Fibroblast of mammary gland (primary cell): ENCODE results near the gene CRYZ.

Source experiments
- DNase-seq: peaks from one replicate; pipeline ENCODE4 v3.0.0-alpha.2; 2010; ENCODE audit warnings: low read depth
- H3K4me3 ChIP-seq: 2 replicates; pipeline ENCODE4 v1.5.1; 2011; ENCODE audit warnings: low read depth, mild to moderate bottlenecking, low read length, moderate library complexity; ENCODE audit not compliant: control insufficient read depth
- TF ChIP-seq, protein P1 (sequence below): conservative IDR thresholded peaks from 2 replicates; pipeline ENCODE4 v1.5.1; 2011; ENCODE audit warnings: low read depth, low read length, inconsistent platforms; ENCODE audit not compliant: control insufficient read depth, insufficient read depth

CRYZ gene, protein sequence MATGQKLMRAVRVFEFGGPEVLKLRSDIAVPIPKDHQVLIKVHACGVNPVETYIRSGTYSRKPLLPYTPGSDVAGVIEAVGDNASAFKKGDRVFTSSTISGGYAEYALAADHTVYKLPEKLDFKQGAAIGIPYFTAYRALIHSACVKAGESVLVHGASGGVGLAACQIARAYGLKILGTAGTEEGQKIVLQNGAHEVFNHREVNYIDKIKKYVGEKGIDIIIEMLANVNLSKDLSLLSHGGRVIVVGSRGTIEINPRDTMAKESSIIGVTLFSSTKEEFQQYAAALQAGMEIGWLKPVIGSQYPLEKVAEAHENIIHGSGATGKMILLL

DNA sequence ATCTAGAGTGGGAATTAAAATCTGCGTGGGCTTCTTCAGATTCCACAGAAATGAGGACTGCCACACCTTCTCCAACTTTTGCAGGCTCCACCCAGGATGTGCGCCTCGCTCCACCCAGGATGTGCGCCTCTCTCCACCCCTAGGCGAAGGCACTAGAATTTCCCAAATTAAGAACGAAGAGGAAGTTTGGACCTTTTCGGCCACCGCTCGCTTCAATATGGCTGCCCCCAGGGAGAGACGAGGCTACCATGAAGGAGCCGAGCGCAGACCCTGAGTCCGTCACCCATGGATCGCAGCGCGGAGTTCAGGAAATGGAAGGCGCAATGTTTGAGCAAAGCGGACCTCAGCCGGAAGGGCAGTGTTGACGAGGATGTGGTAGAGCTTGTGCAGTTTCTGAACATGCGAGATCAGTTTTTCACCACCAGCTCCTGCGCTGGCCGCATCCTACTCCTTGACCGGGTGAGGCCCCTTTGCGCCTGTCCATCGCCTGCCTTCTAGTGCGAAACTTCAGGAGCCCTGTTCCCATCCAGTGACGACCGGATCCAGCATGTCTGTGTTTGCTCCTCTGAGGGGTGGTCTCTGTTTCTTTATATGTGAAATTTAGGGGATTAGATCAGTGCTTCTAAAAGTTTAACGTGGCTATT lies at the start of gene CRYZ, which contains the start of gene TYW3:
Gene CRYZ, minus strand, starts transcription at position 91 of the 644 bp plus-strand sequence. CDS start 8,229 bp downstream, outside the sequence.
Gene TYW3, plus strand, starts transcription at position 193 of the 644 bp plus-strand sequence. Its CDS starts 93 bp downstream, at position 286.
- TF ChIP-seq, protein P1, sequence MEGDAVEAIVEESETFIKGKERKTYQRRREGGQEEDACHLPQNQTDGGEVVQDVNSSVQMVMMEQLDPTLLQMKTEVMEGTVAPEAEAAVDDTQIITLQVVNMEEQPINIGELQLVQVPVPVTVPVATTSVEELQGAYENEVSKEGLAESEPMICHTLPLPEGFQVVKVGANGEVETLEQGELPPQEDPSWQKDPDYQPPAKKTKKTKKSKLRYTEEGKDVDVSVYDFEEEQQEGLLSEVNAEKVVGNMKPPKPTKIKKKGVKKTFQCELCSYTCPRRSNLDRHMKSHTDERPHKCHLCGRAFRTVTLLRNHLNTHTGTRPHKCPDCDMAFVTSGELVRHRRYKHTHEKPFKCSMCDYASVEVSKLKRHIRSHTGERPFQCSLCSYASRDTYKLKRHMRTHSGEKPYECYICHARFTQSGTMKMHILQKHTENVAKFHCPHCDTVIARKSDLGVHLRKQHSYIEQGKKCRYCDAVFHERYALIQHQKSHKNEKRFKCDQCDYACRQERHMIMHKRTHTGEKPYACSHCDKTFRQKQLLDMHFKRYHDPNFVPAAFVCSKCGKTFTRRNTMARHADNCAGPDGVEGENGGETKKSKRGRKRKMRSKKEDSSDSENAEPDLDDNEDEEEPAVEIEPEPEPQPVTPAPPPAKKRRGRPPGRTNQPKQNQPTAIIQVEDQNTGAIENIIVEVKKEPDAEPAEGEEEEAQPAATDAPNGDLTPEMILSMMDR, result no peak
- DNase-seq, result peak; percentile 93
- peak within 1 kb of the TSS; percentile 83 for H3K4me3 ChIP-seq

DNA sequence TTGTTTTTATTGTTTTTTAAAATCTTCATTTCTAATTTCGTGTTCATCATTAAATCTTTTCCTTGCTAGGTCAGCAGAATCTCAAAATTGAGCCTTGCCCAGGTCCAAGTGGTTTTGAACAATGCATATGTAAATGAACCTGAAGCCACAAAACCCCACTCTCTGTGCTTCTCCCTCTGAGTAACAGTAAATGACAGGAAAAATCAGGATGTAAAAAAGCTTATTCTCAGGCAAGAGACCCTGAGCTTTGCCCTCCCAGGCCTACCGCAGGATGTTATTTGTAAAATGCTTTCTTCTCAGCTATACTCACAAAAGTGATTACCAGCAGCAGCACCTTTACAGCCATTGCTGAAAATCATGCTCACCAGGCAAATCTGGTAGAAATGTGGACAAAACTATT lies 47.7 kb upstream of the CRYZ start:
- DNase-seq, result no peak
- TF ChIP-seq, protein P1, result no peak
- H3K4me3 ChIP-seq, result no peak overlapping the region

DNA sequence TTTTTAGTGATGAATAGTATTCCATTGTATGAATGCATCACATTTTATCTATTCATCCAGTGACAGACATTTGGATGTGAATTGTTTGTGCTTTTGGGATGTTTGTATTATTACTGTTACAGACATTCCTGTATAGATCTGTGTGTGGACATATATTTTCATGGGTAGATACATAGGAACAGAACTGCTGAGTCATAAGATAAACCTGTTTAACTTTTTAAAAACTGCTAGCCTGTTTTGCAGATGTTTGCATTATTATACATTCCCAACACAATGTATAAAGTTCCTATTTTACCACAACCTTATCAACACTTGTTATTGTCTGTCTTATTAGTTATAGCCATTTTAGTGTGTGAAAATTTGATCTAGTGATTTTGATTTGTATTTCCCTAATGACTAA lies 46.9 kb upstream of the CRYZ start:
- no peak for DNase-seq
- TF ChIP-seq, protein P1, result no peak
- H3K4me3 ChIP-seq, result no peak overlapping the region

DNA sequence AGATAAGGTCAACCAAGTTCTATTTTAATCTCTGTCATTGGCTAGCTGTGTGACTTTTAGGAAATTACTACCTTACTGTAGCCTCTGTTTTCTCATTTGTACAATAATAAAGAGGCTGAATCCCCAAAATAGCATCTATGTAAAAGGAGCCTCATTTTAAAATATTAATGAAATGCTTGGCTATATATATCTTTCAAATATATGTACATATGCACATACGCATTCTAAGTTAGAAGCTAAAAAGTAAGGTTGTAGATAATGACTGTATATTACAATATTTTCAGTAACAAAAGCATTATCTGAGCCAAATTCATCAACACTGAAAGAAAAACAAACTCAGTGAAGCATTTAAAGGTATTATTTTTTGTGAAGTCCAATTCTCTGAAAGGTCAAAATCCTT lies 44.7 kb upstream of the CRYZ start:
- TF ChIP-seq, protein P1, result no peak
- H3K4me3 ChIP-seq, result no peak overlapping the region
- DNase-seq, result no peak

DNA sequence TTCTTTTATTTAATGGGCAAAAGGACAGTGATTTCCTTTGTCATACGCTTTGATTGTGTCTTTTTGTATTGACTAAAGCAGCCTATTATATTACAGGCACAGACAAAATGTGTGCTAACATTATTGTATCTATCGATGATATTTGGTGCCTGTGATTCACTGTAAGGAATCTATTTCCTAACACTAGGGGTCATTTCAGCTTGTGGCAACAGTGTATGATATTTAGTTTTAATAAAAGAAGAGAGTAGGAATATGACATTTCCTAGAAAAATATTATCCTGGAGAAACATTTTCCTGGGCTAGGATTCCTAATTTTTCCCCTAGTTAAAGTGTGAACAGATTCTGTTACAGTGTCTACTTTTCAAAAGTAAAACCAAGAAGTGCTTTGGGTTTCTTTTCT lies 42.9 kb upstream of the CRYZ start:
- H3K4me3 ChIP-seq, result no peak overlapping the region
- TF ChIP-seq, protein P1, result no peak
- DNase-seq, result no peak

DNA sequence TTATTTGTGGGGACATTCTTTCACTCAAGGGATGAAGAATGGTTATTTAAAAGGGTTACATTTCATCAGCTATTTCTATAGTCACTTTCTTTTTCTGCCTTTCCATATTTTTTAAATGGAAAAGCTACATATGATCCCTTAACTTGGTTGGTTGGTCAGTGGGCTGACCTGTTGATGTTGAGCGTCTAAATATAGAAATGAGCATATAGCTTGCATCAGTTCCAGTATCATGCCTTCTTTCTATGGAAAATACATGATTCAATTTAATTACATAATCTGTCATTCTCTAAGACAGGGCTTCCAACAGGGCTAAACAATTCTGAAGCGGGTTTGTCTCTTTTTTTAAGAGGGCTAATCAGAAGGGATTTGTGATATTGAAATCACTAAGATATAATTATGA lies 40.7 kb upstream of the CRYZ start:
- no peak overlapping the region for H3K4me3 ChIP-seq
- TF ChIP-seq, protein P1, result no peak

More for the DNA sequence above, 40.7 kb upstream of the CRYZ start:
- no peak for DNase-seq
